ENCODE results near the gene AGAP2. TPM values are rescaled to one million over a fixed set of nuclear protein-coding genes. Genes with fewer than 3 reads are reported as not detected.

The AGAP2 gene
- total and polyA plus RNA-seq, 2 of the 8 experiments (the other 6 are each of a cell fraction or from before 2014, with no cell fraction given): 1.5 TPM

GRCh38 chr12:57780284-57780897 is 41.8 kb upstream of the AGAP2 start (continued):
- TF ChIP-seq CHD7 (IDR thresholded peaks at IDR 0.05; ENCODE audit: insufficient replicate concordance, low read length) (no peak), CHD2 (IDR thresholded peaks at IDR 0.05; ENCODE audit: low read length) (no peak), BCL11A (IDR thresholded peaks at IDR 0.05; ENCODE audit: low read depth in 2 of 2, low read length in 2 of 2) (no peak), SP4 (IDR thresholded peaks at IDR 0.05; ENCODE audit: low read length) (no peak), KDM4A (IDR thresholded peaks at IDR 0.05; ENCODE audit: low read depth, low read length, severe bottlenecking) (no peak), CBX5 (IDR thresholded peaks at IDR 0.05; ENCODE audit: low read depth, low read length) (no peak), ASH2L (IDR thresholded peaks at IDR 0.05; ENCODE audit: low read length) (no peak), NANOG (IDR thresholded peaks at IDR 0.05; ENCODE audit: insufficient read depth, low read depth, low read length, poor library complexity, severe bottlenecking) (no peak), CREB1 (IDR thresholded peaks at IDR 0.05) (no peak), JUND (IDR thresholded peaks at IDR 0.05; ENCODE audit: low read length) (no peak), SIN3A (conservative IDR thresholded peaks at IDR 0.05 in 1 of 2, IDR thresholded peaks at IDR 0.05 in 1 of 2; ENCODE audit: low read depth in 1 of 2, low read length in 2 of 2) (no peak)
